Activated CD4-positive, alpha-beta T cell treated with anti-CD3 and anti-CD28 coated beads, Interleukin-10, Interleukin-2, amounts not matched to agents 100 ng/mL and 50 ng/mL, durations not matched to agents 16 hours and 8 hours (primary cell): ENCODE measurements around the gene NXPE4.

ENCODE experiments used
- DNase-seq: peaks from one replicate; pipeline ENCODE4 v3.0.0-alpha.2; 2020

Gene NXPE4

DNA sequence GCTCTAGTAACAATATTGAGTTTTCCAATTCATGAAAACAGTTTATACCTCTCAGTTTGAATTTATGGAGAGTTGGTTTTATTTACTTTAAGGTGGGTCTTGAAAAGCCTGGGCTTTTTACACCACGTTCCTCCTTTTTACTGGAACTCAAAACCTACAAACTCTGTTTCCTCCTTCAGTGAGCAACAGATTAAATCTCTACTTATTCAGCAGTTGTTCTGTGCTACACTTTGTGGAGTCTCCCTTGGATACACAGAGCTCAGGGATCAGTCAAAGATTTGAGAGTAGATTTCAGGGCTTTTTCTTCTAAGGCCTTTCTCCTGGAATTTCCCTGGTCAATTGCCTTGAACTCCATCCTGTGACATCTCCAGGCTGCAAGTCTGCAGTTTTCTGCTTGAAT lies 39.5 kb downstream of the NXPE4 start:
- DNase-seq, result no peak

DNA sequence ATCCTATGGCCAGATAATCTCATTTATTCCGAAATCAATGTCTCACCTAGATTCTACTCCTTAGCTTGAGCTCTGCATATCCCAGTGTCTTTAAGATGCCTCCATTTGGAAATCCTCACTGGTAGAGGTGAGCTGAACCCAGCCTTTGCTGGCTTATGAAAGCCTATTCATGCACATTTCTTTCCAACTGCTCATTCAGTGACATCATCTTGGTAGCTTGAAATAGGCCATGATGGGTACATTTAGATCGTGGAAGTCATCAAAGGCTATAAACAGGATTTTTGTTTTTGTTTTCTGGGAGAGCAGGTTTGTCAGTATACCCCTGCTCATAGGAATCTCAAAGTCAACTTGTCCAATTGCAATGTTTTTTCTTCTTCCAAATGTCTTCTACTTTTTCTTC lies 41.9 kb downstream of the NXPE4 start:
- DNase-seq, result no peak

DNA sequence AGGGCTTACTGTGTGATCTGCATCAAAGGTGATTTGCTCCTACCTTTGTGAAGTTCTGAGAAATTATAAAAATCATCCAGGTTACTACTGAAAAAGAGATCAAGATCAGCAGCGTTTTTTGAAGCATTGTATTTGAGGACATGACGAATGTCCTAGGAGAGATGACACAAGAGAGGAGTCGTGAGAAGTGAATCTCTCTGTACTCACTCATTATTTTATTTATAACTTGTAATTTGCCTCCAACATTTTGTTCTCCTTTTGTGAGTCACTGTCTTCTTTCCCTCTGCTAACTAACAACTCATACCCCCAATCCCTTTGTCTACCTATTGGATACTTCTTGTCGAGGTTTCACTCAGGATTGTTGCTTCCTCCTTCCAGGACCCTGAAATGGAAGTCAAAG lies 44.5 kb downstream of the NXPE4 start:
- DNase-seq, result no peak

DNA sequence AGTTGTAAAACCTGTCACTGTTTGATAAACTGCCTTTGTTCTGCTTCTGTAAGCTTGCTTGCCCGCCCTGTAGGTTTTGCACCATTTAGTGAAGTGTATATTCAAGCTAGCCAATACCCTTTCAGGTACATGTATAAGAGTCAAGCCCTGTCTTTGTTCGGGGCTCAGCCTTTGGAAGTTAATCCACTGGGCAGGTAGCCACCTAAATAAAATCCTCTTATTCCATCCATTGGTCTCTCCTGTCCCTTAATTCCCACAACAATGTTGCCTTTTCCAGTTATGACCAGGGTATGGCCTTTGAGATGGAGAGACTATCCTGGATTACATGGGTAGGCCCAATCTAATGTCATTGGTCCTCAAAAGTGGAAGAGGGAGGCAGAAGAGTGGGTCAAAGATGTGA lies 69.9 kb downstream of the NXPE4 start:
- DNase-seq, result no peak

DNA sequence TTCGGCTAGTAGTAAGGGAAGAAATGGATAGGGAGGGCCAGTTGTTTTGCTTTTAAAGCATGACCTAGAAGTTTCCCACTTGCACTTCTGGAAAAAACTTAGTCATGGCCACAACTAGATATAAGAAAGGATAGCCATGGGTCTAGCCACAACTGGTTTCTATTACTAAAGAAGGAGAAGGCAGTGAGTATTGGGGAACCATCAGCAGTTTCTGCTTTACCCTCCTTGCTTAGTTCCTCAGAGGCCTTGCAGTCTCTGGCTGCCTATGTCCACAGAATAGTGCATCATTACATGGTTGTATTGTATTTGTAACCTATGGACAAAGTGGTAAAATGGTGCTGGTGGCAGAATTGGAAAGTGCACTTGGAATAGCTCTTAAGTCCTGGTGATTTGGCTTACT lies 71.5 kb downstream of the NXPE4 start:
- DNase-seq, result no peak

DNA sequence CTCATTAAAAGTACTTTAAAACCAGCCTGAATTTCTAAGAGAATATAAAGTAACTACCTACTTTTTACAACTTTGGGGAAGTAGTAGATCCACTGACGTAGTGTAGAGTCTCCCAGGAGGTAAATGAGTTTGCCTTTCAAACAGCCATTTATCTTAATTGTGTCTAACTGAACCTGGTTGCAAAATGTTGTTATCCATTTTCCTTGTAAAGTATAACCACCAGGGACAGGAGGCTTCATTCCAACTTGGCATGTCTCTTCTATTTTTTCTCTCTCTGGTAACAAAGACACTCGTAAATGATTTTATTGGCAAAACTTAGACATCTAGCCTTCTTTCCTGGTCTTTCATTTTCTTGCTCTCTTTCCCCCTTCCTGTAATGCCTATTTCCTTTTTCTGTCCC lies 72.8 kb downstream of the NXPE4 start:
- no peak for DNase-seq
